ENCODE data around the gene GPC6.

- TF ChIP-seq CTCF (IDR thresholded peaks at IDR 0.05; ENCODE audit: low read depth, low read length) (no peak), EZH2phosphoT487 (IDR thresholded peaks at IDR 0.05; ENCODE audit: low read depth) (no peak)
Measured at GRCh38 chr13:93527748-93528297, 301.2 kb downstream of the GPC6 start.
